Omental fat pad (tissue), 4 donors: ENCODE data around the gene TFEB. TPM values are rescaled to one million over a fixed set of nuclear protein-coding genes. Genes with fewer than 3 reads are reported as not detected.

Source experiments
- ATAC-seq: fragments of 150-250 bp; one replicate; pipeline ENCODE4 v1.9.1; 2016; ENCODE audit warnings: mild to moderate bottlenecking, moderate library complexity; ENCODE audit not compliant: low FRiP score
- DNase-seq: peaks from one replicate; pipeline ENCODE4 v3.0.0-alpha.2; 2019; ENCODE audit warnings: low spot score
- CTCF ChIP-seq, 3 donors: fragments of 450-650 bp; IDR thresholded peaks; one replicate each; pipeline ENCODE4 v1.5.1; 2016 to 2017; ENCODE audit warnings: antibody characterized with exemption in 3 of 3, mild to moderate bottlenecking in 3 of 3, moderate library complexity in 2 of 3
- total RNA-seq, 4 donors: library from RNA; depleted of rRNA; stranded (reverse); fragments of >200 nt; gene quantifications; one replicate each; pipeline ENCODE4 v1.1.0, GENCODE V29; 2016

The TFEB gene
- total RNA-seq, 4 donors from 2014 or later: 7.1 to 24.4 (median 14.5) TPM

GRCh38 chr6:41715795-41716515, 19.5 kb downstream of the TFEB start:
- ATAC-seq (no peak), DNase-seq (no peak)
- TF ChIP-seq CTCF (IDR thresholded peaks at IDR 0.05): no peak

- DNase-seq (no peak), ATAC-seq (no peak)
- TF ChIP-seq CTCF (IDR thresholded peaks at IDR 0.05): no peak
These were observed 20.7 kb downstream of the TFEB start for GRCh38 chr6:41714556-41715273.

- ATAC-seq: peak; percentile 11
- TF ChIP-seq CTCF (IDR thresholded peaks at IDR 0.05): no peak
- no peak for DNase-seq
These were observed 21.6 kb downstream of the TFEB start for GRCh38 chr6:41713650-41714291.

- no peak for DNase-seq
These were observed 22.2 kb downstream of the TFEB start for GRCh38 chr6:41713159-41713649.

GRCh38 chr6:41712651-41713103, 22.7 kb downstream of the TFEB start:
- TF ChIP-seq CTCF (IDR thresholded peaks at IDR 0.05): no peak
- peak; percentile 43 for ATAC-seq
- no peak for DNase-seq

More at GRCh38 chr6:41713159-41713649, 22.2 kb downstream of the TFEB start:
- peak; percentile 86 for ATAC-seq
- no peak for TF ChIP-seq CTCF (IDR thresholded peaks at IDR 0.05)

GRCh38 chr6:41711323-41712038, 23.9 kb downstream of the TFEB start:
- ATAC-seq (no peak), DNase-seq (no peak)
- no peak for TF ChIP-seq CTCF (IDR thresholded peaks at IDR 0.05)
